ENCODE measurements around the gene TMEM245.

DNA sequence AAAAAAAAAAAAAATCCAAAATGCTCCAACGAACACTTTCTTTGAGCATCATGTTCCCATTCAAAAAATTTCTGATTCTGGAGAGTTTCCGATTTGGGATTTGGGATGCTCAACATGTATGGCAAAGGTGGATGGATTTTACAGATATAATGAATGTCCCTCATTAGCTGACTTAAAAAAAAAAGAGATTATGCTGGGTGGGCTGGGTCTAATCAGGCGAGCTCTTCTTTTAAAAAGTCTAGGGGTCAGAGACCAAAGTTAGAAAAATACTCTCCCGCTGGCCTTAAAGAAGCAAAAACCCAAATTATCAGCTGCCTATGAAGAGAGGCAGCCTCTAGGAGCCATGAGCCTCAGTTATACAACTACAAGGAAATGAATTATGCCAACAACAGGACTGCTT, 91.3 kb downstream of the TMEM245 start:
- TF ChIP-seq, protein P1, sequence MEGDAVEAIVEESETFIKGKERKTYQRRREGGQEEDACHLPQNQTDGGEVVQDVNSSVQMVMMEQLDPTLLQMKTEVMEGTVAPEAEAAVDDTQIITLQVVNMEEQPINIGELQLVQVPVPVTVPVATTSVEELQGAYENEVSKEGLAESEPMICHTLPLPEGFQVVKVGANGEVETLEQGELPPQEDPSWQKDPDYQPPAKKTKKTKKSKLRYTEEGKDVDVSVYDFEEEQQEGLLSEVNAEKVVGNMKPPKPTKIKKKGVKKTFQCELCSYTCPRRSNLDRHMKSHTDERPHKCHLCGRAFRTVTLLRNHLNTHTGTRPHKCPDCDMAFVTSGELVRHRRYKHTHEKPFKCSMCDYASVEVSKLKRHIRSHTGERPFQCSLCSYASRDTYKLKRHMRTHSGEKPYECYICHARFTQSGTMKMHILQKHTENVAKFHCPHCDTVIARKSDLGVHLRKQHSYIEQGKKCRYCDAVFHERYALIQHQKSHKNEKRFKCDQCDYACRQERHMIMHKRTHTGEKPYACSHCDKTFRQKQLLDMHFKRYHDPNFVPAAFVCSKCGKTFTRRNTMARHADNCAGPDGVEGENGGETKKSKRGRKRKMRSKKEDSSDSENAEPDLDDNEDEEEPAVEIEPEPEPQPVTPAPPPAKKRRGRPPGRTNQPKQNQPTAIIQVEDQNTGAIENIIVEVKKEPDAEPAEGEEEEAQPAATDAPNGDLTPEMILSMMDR (IDR thresholded peaks at IDR 0.05 in 4 of 5, conservative IDR thresholded peaks at IDR 0.05 in 1 of 5): no peak
- TF ChIP-seq POLR2A (IDR thresholded peaks at IDR 0.05): no peak

Measured in gastrocnemius medialis (tissue), 4 donors.